ENCODE results near the gene CCDC159. TPM values are rescaled to one million over a fixed set of nuclear protein-coding genes. Genes with fewer than 3 reads are reported as not detected.
"Not testable (repeated sequence)": the region's sequence is repeated elsewhere in the genome, so short reads cannot be mapped to it uniquely, and the experiment has no call there.

Gene CCDC159, protein sequence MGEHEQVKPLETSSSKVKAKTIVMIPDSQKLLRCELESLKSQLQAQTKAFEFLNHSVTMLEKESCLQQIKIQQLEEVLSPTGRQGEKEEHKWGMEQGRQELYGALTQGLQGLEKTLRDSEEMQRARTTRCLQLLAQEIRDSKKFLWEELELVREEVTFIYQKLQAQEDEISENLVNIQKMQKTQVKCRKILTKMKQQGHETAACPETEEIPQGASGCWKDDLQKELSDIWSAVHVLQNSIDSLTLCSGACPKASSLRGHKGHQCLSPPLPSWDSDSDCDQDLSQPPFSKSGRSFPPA
- 5.1 and 7.3 TPM in 2 replicates for total RNA-seq (2014; rRNA removed; shearing (Covaris generic))

DNA sequence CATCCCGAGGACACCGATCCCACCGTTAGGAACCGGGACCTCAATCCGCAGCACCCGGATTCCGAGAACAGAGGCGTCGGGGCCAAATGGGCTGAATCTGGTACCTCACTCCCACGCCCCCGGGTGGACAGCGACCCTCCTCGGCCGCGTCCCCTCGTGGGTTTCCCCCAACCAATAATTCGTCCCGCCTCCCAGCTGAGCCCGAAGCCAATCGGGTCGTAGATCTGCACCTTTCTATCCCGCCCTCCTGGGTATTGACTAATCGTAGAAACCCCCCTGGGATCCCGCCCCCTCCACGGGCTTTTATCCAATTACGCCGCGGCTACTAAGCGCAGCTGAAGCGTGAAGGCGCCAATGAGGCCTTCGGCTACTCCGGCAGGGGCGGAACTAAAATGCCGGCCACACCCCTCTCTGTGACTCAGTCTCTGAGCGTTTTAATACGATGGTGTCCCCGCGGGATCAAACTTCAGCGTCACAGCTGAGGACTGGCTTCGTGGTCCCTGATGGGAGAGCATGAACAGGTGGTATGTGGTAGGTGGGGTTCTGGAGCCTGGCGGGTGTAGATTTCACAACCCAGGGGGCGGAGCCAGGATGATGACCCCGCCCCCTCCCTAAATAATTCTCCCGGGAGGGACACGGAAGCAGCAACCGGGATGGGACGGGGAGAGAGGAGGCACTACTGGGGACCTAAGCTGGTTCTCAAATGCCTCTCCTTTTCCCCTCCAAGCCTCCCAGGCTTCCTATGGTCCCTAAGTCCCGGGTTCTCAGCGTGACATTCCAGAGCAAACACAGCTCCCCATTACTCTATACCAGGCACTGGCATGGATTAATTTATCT lies at the start of gene CCDC159, which contains the start of gene TMEM205:
Gene CCDC159 (plus strand): TSS at position 416 of the 837 bp plus-strand sequence. CDS start 88 bp downstream, at position 504.
Gene TMEM205 (minus strand): TSS at position 165 of the 837 bp plus-strand sequence. CDS start 649 bp downstream, outside the sequence.
- Histone ChIP-seq H3K4me1 (replicated peaks) (peaks cover 31% of the 10 kb centered on the region), H3K9me3 (replicated peaks) (peaks cover 9% of the 10 kb centered on the region), H3K27ac (peak within 1 kb of the TSS; percentile 24), H3K27me3 (replicated peaks) (no peaks in the 10 kb centered on the region), H3K36me3 (peaks cover 4% of the 10 kb centered on the region), H3K4me3 (peak within 1 kb of the TSS; percentile 51)
- DNase-seq (ENCODE audit: low read depth in 1 of 2, low spot score in 2 of 2) = peak; percentile 97 to 99

DNA sequence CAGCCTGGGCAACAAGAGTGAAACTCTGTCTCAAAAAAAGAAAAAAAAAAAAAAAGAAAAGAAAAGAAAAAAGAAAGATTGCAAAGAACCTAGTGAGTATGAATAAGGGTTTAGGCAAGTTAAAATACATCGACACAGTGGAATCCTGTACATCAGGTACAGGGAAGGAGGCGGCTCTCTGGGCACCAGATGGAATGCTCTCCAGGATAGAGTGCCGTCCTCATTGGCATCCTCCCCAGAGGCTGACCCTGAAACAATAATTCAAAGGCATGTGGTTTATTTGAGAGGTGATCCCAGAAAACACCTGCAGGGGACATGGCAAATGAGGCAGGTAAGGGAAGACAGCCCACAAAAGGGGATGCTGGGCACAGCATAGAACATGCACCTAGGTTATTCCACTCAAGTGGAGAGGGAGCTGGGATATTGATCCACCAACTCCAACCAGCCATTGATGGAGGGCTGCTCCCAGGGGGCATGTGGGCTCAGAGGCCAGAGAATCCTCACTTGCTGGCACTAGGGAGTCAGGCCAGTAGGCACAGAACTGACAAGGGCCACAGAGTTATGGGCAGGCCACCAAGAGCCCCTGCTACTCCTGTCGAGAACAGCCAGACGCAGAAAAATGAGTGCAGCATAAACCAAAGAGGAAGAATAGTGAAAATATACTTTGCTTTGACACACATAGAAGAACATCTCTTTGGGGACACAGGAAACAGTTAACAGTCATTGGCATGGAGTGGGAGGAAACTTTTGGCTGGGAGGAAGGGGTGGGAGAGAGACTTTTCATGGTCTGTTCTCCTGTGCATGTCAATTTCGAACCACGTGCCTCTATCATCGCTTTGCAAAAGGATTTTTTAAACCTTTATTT lies 46.1 kb upstream of the CCDC159 start:
- no peak overlapping the region for H3K27ac ChIP-seq
- no peak overlapping the region for H3K4me3 ChIP-seq
- H3K4me1 ChIP-seq (replicated peaks) = no peaks in the 10 kb centered on the region
- no peaks in the 10 kb centered on the region for H3K9me3 ChIP-seq (replicated peaks)
- H3K27me3 ChIP-seq (replicated peaks) = peaks cover 4% of the 10 kb centered on the region
- H3K36me3 ChIP-seq = no peaks in the 10 kb centered on the region
- DNase-seq (ENCODE audit: low read depth in 1 of 2, low spot score in 2 of 2) = no peak

DNA sequence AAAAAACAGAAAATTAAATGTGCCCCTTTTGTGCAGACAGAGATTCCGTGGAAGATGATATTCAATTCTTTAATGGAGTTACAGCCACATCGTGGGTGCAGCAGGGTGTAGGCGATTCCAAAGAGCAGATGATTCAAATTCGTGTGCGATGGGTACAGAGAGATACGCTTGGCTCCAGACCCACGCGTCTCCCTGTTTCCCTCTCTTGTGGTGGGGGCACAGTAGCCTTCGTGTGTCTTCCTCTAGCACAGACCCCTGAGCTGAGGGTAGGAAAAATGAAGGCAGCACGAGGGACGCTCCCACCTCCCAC lies 45.6 kb upstream of the CCDC159 start:
- Histone ChIP-seq H3K9me3 (replicated peaks) (no peaks in the 10 kb centered on the region), H3K27ac (no peak overlapping the region), H3K27me3 (replicated peaks) (peaks cover 4% of the 10 kb centered on the region)

GRCh38 chr19:11304936-11305335 lies 41.4 kb upstream of the CCDC159 start:
- H3K4me1 ChIP-seq (replicated peaks) = no peaks in the 10 kb centered on the region

More for the DNA sequence above, 45.6 kb upstream of the CCDC159 start:
- Histone ChIP-seq H3K4me3 (no peak overlapping the region), H3K36me3 (no peaks in the 10 kb centered on the region), H3K4me1 (replicated peaks) (no peaks in the 10 kb centered on the region)
- no peak for DNase-seq (ENCODE audit: low read depth in 1 of 2, low spot score in 2 of 2)

GRCh38 chr19:11306337-11306736 lies 40.0 kb upstream of the CCDC159 start:
- Histone ChIP-seq H3K4me1 (replicated peaks) (no peaks in the 10 kb centered on the region), H3K27ac (no peak overlapping the region), H3K4me3 (no peak overlapping the region), H3K27me3 (replicated peaks) (no peaks in the 10 kb centered on the region; the same call in 1 of the 2 replicates), H3K36me3 (no peaks in the 10 kb centered on the region), H3K9me3 (replicated peaks) (no peaks in the 10 kb centered on the region)
- no peak for DNase-seq (ENCODE audit: low read depth in 1 of 2, low spot score in 2 of 2)

More at GRCh38 chr19:11304936-11305335, 41.4 kb upstream of the CCDC159 start:
- Histone ChIP-seq H3K27me3 (replicated peaks) (peaks cover 4% of the 10 kb centered on the region), H3K4me3 (no peak overlapping the region), H3K27ac (no peak overlapping the region), H3K9me3 (replicated peaks) (no peaks in the 10 kb centered on the region), H3K36me3 (no peaks in the 10 kb centered on the region)
- no peak for DNase-seq (ENCODE audit: low read depth in 1 of 2, low spot score in 2 of 2)

DNA sequence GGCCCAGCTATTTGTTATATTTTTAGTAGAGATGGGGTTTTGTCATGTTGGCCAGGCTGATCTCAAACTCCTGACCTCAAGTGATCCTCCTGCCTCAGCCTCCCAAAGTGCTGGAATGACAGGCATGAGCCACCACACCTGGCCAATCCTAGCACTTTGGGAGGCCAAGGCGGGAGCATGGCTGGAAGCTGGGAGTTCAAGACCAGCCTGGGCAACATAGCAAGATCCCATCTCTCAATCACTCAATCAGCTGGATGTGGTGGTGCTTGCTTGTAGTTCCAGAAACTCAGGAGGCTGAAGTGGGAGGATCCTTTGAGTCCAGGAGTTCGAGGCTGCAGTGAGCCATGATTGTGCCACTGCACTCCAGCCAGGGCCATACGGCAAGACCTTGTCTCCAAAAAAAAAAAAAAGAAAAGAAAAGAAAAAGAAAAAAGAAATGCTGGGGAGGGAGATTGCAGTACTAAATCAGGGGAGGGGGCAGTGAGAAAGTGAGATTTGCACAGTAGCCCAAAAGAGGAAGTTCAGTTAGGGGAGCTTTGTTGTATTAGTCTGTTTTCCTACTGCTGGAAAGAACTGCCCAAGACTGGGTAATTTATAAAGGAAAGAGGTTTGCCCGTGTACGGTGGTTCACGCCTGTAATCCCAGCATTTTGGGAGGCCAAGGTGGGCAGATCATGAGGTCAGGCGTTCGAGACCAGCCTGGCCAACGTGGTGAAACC lies 25.9 kb upstream of the CCDC159 start:
- peaks cover 37% of the 10 kb centered on the region for H3K4me1 ChIP-seq (replicated peaks)
- H3K9me3 ChIP-seq (replicated peaks); H3K27ac ChIP-seq; DNase-seq (ENCODE audit: low read depth in 1 of 2, low spot score in 2 of 2); H3K27me3 ChIP-seq (replicated peaks); H3K4me3 ChIP-seq; H3K36me3 ChIP-seq: not testable (repeated sequence)

DNA sequence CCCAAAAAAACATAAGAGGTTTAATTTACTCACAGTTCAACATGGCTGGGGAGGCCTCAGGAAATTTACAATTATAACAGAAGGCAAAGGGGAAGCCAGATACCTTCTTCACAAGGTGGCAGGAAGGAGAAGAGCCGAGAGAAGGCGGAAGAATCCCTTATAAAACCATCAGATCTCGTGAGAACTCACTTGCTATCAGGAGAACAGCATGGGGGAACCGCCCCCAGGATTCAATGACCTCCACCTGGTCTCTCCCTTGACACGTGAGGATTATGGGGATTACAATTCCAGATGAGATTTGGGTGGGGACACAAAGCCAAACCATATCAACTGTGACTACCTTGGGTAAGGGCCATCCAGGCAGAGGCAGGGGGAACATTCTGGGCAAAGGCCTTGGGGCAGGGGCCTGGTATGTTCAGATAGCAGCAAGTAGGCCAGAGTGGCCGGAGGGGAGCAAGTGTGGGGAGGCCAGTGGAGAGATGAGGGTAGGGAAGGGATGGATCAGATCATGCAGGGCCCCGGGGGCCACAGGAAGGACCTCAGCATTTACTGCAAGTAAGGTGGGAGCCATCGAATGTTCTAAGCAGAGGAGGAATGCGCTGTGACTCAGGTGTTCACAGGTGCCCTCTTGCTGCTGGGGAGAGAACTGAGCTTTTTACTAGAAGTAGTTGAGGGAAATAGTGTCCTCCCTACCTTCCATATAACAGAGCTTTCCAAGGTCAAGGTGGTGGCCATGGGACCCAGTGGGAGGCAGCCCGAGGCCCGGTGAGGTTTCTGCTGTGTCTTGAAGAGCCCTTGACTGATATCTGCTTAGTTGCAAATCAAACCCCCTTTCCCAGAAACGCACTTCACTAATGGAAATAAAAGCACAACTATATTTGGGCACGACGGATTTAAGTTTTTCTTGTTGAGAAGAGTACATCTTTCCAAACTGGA lies 24.9 kb upstream of the CCDC159 start:
- Histone ChIP-seq H3K36me3 (no peaks in the 10 kb centered on the region), H3K27ac (no peak overlapping the region; the same call in 1 of the 2 replicates), H3K4me3 (no peak overlapping the region), H3K9me3 (replicated peaks) (no peaks in the 10 kb centered on the region), H3K4me1 (replicated peaks) (peaks cover 37% of the 10 kb centered on the region), H3K27me3 (replicated peaks) (no peaks in the 10 kb centered on the region; the same call in 1 of the 2 replicates)
- DNase-seq (ENCODE audit: low read depth in 1 of 2, low spot score in 2 of 2) = no peak

- Histone ChIP-seq H3K4me3 (no peak overlapping the region), H3K4me1 (replicated peaks) (peaks cover 37% of the 10 kb centered on the region), H3K9me3 (replicated peaks) (no peaks in the 10 kb centered on the region), H3K27me3 (replicated peaks) (no peaks in the 10 kb centered on the region; the same call in 1 of the 2 replicates), H3K27ac (peak overlapping the region; percentile 5), H3K36me3 (no peaks in the 10 kb centered on the region)
- DNase-seq (ENCODE audit: low read depth in 1 of 2, low spot score in 2 of 2) = peak; percentile 81 to 87
Measured at GRCh38 chr19:11322269-11323024, 23.9 kb upstream of the CCDC159 start.

GRCh38 chr19:11323601-11324078 lies 22.7 kb upstream of the CCDC159 start:
- H3K27me3 ChIP-seq (replicated peaks) = no peaks in the 10 kb centered on the region; the same call in 1 of the 2 replicates
- peak overlapping the region; percentile 21; the same call in 1 of the 2 replicates for H3K27ac ChIP-seq
- no peaks in the 10 kb centered on the region for H3K9me3 ChIP-seq (replicated peaks)
- H3K4me1 ChIP-seq (replicated peaks) = peaks cover 37% of the 10 kb centered on the region
- no peak for DNase-seq (ENCODE audit: low read depth in 1 of 2, low spot score in 2 of 2)
- no peak overlapping the region for H3K4me3 ChIP-seq
- no peaks in the 10 kb centered on the region for H3K36me3 ChIP-seq

GRCh38 chr19:11324079-11324661 lies 22.1 kb upstream of the CCDC159 start:
- H3K9me3 ChIP-seq (replicated peaks) = no peaks in the 10 kb centered on the region
- no peaks in the 10 kb centered on the region; the same call in 1 of the 2 replicates for H3K27me3 ChIP-seq (replicated peaks)
- H3K4me1 ChIP-seq (replicated peaks) = peaks cover 37% of the 10 kb centered on the region
- DNase-seq (ENCODE audit: low read depth in 1 of 2, low spot score in 2 of 2) = peak; percentile 77 to 83
- peak overlapping the region; percentile 21; the same call in 1 of the 2 replicates for H3K27ac ChIP-seq
- H3K36me3 ChIP-seq = no peaks in the 10 kb centered on the region
- no peak overlapping the region for H3K4me3 ChIP-seq

DNA sequence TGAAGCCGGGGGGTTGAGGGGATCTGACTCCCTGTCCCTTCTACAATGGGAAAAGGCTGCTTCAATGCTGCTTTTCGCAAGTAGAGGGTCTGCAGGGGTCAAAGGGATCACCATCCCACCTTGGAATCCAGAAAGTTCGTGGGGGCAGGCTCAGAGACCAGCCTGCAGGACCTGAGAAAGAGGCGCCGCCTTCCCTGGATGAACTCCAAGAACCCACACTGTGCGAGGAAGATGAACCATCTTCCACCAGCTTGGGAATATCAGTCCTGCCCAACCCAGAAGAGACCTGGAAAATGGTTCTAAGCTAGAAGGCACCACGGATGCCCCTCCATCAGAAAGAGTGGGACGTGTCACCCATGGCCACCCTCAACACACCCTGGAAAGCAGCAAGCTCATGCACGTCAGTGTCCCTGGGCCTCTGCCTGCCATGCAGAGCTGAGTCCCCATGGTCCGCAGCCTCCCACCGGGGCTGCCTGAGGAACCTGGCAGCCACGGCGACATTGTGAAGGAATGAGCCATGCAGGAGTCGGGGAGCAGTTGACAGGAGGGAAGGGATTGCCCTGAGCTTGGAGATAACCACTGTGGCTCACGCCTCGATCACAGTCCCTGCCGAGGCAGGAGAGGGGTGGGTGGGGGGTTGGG lies 21.4 kb upstream of the CCDC159 start:
- no peaks in the 10 kb centered on the region for H3K27me3 ChIP-seq (replicated peaks)
- DNase-seq (ENCODE audit: low read depth in 1 of 2, low spot score in 2 of 2) = no peak
- H3K36me3 ChIP-seq = no peaks in the 10 kb centered on the region
- no peaks in the 10 kb centered on the region for H3K9me3 ChIP-seq (replicated peaks)
- H3K27ac ChIP-seq = no peak overlapping the region
- no peak overlapping the region for H3K4me3 ChIP-seq
- peaks cover 37% of the 10 kb centered on the region for H3K4me1 ChIP-seq (replicated peaks)
